Activated CD4-positive, alpha-beta T cell treated with anti-CD3 and anti-CD28 coated beads for 1 hour (primary cell): ENCODE measurements around the gene PLCH1.
"Not testable (repeated sequence)": the region's sequence is repeated elsewhere in the genome, so short reads cannot be mapped to it uniquely, and the experiment has no call there.

Source experiments
- DNase-seq: peaks from one replicate; pipeline ENCODE4 v3.0.0-alpha.2; 2020

The PLCH1 gene

GRCh38 chr3:155639462-155640055 lies 105.3 kb downstream of the PLCH1 start:
- DNase-seq = no peak

GRCh38 chr3:155638461-155638860 lies 106.4 kb downstream of the PLCH1 start:
- DNase-seq = not testable (repeated sequence)

GRCh38 chr3:155637567-155637966 lies 107.3 kb downstream of the PLCH1 start:
- DNase-seq = no peak

GRCh38 chr3:155635056-155635455 lies 109.8 kb downstream of the PLCH1 start:
- DNase-seq = no peak

GRCh38 chr3:155634121-155634719 lies 110.7 kb downstream of the PLCH1 start:
- no peak for DNase-seq

- DNase-seq = no peak
Observed at GRCh38 chr3:155631323-155632019, 113.4 kb downstream of the PLCH1 start.

GRCh38 chr3:155629556-155629955 lies 115.3 kb downstream of the PLCH1 start:
- DNase-seq = no peak

- no peak for DNase-seq
Observed at GRCh38 chr3:155629056-155629455, 115.8 kb downstream of the PLCH1 start.

- not testable (repeated sequence) for DNase-seq
Observed at GRCh38 chr3:155622647-155623046, 122.2 kb downstream of the PLCH1 start.

GRCh38 chr3:155620552-155620951 lies 124.3 kb downstream of the PLCH1 start:
- not testable (repeated sequence) for DNase-seq

GRCh38 chr3:155619118-155619915 lies 125.6 kb downstream of the PLCH1 start:
- no peak for DNase-seq

- no peak for DNase-seq
Observed at GRCh38 chr3:155618543-155618942, 126.3 kb downstream of the PLCH1 start.

- DNase-seq = no peak
Observed at GRCh38 chr3:155617346-155617925, 127.4 kb downstream of the PLCH1 start.

GRCh38 chr3:155615141-155615540 lies 129.7 kb downstream of the PLCH1 start:
- DNase-seq = not testable (repeated sequence)

- DNase-seq = not testable (repeated sequence)
Observed at GRCh38 chr3:155614410-155614809, 130.5 kb downstream of the PLCH1 start.

GRCh38 chr3:155611456-155611855 lies 133.4 kb downstream of the PLCH1 start:
- no peak for DNase-seq

- no peak for DNase-seq
Observed at GRCh38 chr3:155609586-155609985, 135.3 kb downstream of the PLCH1 start.

- no peak for DNase-seq
Observed at GRCh38 chr3:155608228-155608920, 136.5 kb downstream of the PLCH1 start.

GRCh38 chr3:155607761-155608160 lies 137.1 kb downstream of the PLCH1 start:
- DNase-seq = no peak

GRCh38 chr3:155605571-155605970 lies 139.3 kb downstream of the PLCH1 start:
- DNase-seq = no peak

GRCh38 chr3:155604967-155605366 lies 139.9 kb downstream of the PLCH1 start:
- DNase-seq = no peak

GRCh38 chr3:155604126-155604525 lies 140.7 kb downstream of the PLCH1 start:
- no peak for DNase-seq
